ENCODE measurements around the gene PRPF38B. TPM values are rescaled to one million over a fixed set of nuclear protein-coding genes. Genes with fewer than 3 reads are reported as not detected.

The PRPF38B gene
- polyA plus RNA-seq, 1 experiment = 13.3 TPM

GRCh38 chr1:108722292-108722691, 30.2 kb downstream of the PRPF38B start:
- ChIA-PET POLR2A (no interaction called here), CTCF (no interaction called here)
- no peaks in the 10 kb centered on the region for H3K36me3 ChIP-seq (ENCODE audit: control insufficient read depth, insufficient read depth, low read length)
- H3K27me3 ChIP-seq (ENCODE audit: control insufficient read depth, insufficient read depth, low read length) = peaks cover 1% of the 10 kb centered on the region; the same call in 1 of the 2 replicates
- H3K4me3 ChIP-seq (ENCODE audit: low read depth, low read length) = no peak overlapping the region
- TF ChIP-seq, protein P1, sequence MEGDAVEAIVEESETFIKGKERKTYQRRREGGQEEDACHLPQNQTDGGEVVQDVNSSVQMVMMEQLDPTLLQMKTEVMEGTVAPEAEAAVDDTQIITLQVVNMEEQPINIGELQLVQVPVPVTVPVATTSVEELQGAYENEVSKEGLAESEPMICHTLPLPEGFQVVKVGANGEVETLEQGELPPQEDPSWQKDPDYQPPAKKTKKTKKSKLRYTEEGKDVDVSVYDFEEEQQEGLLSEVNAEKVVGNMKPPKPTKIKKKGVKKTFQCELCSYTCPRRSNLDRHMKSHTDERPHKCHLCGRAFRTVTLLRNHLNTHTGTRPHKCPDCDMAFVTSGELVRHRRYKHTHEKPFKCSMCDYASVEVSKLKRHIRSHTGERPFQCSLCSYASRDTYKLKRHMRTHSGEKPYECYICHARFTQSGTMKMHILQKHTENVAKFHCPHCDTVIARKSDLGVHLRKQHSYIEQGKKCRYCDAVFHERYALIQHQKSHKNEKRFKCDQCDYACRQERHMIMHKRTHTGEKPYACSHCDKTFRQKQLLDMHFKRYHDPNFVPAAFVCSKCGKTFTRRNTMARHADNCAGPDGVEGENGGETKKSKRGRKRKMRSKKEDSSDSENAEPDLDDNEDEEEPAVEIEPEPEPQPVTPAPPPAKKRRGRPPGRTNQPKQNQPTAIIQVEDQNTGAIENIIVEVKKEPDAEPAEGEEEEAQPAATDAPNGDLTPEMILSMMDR (IDR thresholded peaks at IDR 0.05; ENCODE audit: insufficient read depth, low read depth, low read length) = no peak
- DNase-seq (ENCODE audit: low read depth) = no peak

- H3K27me3 ChIP-seq (ENCODE audit: control insufficient read depth, insufficient read depth, low read length) = peaks cover 1% of the 10 kb centered on the region; the same call in 1 of the 2 replicates
- H3K36me3 ChIP-seq (ENCODE audit: control insufficient read depth, insufficient read depth, low read length) = no peaks in the 10 kb centered on the region
- no peak for DNase-seq (ENCODE audit: low read depth)
- H3K4me3 ChIP-seq (ENCODE audit: low read depth, low read length) = no peak overlapping the region
- TF ChIP-seq, protein P1 (IDR thresholded peaks at IDR 0.05; ENCODE audit: insufficient read depth, low read depth, low read length) = no peak
- POLR2A ChIA-PET = no interaction called here
- CTCF ChIA-PET = no interaction called here
These were observed 33.8 kb downstream of the PRPF38B start for GRCh38 chr1:108725906-108726305.

DNA sequence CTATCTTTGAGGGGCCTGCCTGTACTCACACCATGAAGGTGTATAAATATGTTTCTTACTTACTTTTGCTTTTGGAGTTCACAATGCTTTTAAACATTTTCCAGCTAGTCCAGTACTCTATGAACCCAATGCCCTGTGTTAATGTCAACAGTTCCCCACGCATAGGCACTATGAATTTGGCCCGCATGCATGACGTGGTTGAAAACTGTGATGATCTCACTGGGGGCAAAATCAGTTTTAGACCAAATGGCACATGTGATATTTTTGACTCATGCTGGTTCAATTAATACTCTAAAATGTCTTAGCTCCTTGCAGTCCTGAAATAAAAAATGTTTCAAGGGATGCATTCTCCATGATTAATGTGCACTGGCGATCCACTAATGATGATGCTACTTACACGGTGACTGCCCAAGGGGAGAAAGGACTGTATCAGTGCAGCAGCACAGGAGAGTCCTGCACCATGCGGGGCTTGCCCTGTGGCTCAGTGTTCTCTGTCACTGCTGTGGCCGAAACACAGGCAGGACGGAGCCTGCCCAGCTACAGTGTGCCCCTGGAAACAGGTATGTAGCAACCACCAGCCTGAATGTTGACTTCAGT, 36.3 kb downstream of the PRPF38B start:
- Histone ChIP-seq H3K4me3 (ENCODE audit: low read depth, low read length) (no peak overlapping the region), H3K36me3 (ENCODE audit: control insufficient read depth, insufficient read depth, low read length) (no peaks in the 10 kb centered on the region), H3K27me3 (ENCODE audit: control insufficient read depth, insufficient read depth, low read length) (peaks cover 1% of the 10 kb centered on the region; the same call in 1 of the 2 replicates)
- TF ChIP-seq, protein P1 (IDR thresholded peaks at IDR 0.05; ENCODE audit: insufficient read depth, low read depth, low read length) = no peak
- no peak for DNase-seq (ENCODE audit: low read depth)
- CTCF ChIA-PET = interaction anchor here (1.3 kb wide), 1 partner anchor 17 kb away, joined by 3 read pairs; no protein-coding TSS in a partner anchor
- POLR2A ChIA-PET = no interaction called here

DNA sequence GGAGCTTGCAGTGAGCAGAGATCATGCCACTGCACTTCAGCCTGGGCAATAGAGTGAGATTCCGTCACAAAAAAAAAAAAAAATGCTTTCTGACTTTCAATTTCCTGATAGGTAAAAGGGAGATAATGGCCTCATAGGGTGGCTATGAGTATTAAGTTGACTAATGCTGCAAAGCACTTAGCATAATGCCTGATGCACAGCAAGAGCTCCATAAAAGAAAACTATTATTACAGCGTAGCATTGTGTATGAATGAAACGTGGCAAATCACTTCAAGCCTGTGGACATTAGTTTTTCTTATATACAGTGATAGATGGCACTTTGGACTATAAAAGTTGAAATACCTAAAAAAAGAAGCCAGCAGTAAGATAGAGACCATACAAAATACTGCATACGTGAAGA, 37.4 kb downstream of the PRPF38B start:
- peaks cover 1% of the 10 kb centered on the region; the same call in 1 of the 2 replicates for H3K27me3 ChIP-seq (ENCODE audit: control insufficient read depth, insufficient read depth, low read length)
- H3K36me3 ChIP-seq (ENCODE audit: control insufficient read depth, insufficient read depth, low read length) = no peaks in the 10 kb centered on the region
- no peak overlapping the region for H3K4me3 ChIP-seq (ENCODE audit: low read depth, low read length)
- ChIA-PET CTCF (interaction anchor here (0.6 kb wide), 1 partner anchor 37 kb away, joined by 3 read pairs; no protein-coding TSS in a partner anchor), POLR2A (no interaction called here)
- TF ChIP-seq, protein P1 (IDR thresholded peaks at IDR 0.05; ENCODE audit: insufficient read depth, low read depth, low read length) = no peak
- DNase-seq (ENCODE audit: low read depth) = no peak

DNA sequence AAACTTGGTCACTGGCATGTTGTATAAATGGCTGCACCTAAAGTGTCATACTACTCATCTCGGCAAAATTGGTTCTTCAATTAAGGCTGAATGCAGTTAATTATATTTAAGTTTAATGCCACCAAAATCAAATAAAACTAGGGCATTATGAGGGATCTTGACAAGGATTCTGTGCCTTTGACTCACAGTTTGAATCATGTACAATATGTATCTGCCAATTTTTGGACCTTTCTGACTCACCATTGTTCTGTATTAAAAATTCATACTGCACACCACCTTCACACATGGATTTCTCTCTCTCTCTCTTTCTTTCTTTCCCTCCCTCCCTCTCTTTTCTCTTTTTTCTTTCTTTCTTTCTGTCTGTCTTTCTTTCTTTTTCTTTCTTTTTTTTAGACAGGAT, 40.3 kb downstream of the PRPF38B start:
- ChIA-PET POLR2A (no interaction called here), CTCF (no interaction called here)
- Histone ChIP-seq H3K27me3 (ENCODE audit: control insufficient read depth, insufficient read depth, low read length) (peaks cover 2% of the 10 kb centered on the region; the same call in 1 of the 2 replicates), H3K36me3 (ENCODE audit: control insufficient read depth, insufficient read depth, low read length) (no peaks in the 10 kb centered on the region), H3K4me3 (ENCODE audit: low read depth, low read length) (no peak overlapping the region)
- TF ChIP-seq, protein P1 (IDR thresholded peaks at IDR 0.05; ENCODE audit: insufficient read depth, low read depth, low read length) = no peak
- no peak for DNase-seq (ENCODE audit: low read depth)
